22Rv1 (cell line): ENCODE data around the gene FRMPD2.

ENCODE experiments used
- H3K27ac ChIP-seq: fragments of 450-650 bp; 2 replicates; pipeline ENCODE4 v1.5.1; 2017
- CTCF ChIP-seq: fragments of 450-650 bp; IDR thresholded peaks from 2 replicates; pipeline ENCODE4 v1.5.1; 2017; ENCODE audit warnings: mild to moderate bottlenecking
- ZFX ChIP-seq: fragments of 450-650 bp; IDR thresholded peaks from 2 replicates; pipeline ENCODE4 v1.6.1; 2017; ENCODE audit warnings: antibody characterized with exemption, borderline replicate concordance

The FRMPD2 gene

GRCh38 chr10:48243487-48243886 lies 31.0 kb downstream of the FRMPD2 start:
- TF ChIP-seq CTCF (no peak), ZFX (no peak)
- no peak overlapping the region for H3K27ac ChIP-seq

DNA sequence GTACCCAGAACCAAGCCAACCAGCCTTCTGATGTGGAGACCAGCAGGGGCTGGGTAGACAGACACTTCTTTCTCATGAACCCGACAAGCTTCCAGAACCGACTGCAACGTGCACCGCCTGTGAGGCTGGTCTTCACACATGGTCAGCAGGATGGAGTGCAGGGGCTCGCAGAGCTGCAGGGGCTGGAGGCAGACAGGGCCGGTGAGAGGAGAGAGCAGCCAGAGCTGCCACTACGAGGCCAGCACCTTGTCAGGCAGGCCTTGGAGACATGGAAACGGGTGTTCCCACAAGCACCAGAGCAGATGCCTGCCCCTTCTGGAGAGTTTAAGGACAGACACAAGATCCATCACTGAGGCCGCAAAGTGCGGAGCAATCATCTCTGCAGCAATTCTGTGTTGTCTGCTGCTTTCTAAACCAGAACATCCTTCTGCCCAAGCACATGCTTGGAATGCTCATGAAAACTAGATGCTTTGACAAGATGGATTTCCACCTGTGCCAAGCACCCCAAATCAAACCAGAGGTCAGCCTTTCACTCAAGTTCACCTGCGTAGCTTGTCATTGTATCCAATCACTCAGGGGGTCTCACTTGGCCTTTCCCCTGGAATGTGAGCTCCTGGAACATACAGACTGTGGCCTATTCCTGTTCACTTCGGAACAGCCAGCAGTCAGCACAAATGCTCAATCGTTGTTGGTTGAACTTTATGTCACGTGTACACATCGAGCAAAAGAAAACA lies 32.2 kb downstream of the FRMPD2 start:
- TF ChIP-seq CTCF (no peak), ZFX (no peak)
- no peak overlapping the region for H3K27ac ChIP-seq

GRCh38 chr10:48241332-48241731 lies 33.2 kb downstream of the FRMPD2 start:
- H3K27ac ChIP-seq: no peak overlapping the region
- TF ChIP-seq ZFX (no peak), CTCF (no peak)

- H3K27ac ChIP-seq: no peak overlapping the region
- TF ChIP-seq CTCF (no peak), ZFX (no peak)
Observed at GRCh38 chr10:48240196-48240595, 34.3 kb downstream of the FRMPD2 start.

DNA sequence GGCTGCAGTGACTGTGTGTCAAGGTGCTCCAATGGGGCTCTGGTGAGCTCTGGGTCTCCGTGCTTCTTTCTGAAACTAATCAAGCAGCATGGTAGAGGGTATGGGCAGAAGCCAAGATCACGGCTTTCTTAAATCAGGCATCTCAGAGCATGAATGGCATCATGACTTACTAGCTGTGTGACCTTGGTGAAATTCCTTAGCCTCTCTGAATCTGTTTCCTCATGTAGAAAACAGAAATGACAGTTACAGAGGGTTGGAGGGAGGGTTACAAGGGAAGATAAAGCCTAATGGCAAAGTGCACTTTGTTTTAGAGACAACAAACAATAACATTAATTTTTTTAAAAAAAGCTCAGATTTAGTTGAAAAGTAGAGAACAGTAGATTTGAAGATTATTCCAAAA lies 34.9 kb downstream of the FRMPD2 start:
- no peak overlapping the region for H3K27ac ChIP-seq
- TF ChIP-seq CTCF (no peak), ZFX (no peak)

GRCh38 chr10:48238826-48239520 lies 35.5 kb downstream of the FRMPD2 start:
- H3K27ac ChIP-seq: no peak overlapping the region
- TF ChIP-seq CTCF: no peak
- no peak for TF ChIP-seq ZFX
